ENCODE measurements around the gene GNAT2.

DNA sequence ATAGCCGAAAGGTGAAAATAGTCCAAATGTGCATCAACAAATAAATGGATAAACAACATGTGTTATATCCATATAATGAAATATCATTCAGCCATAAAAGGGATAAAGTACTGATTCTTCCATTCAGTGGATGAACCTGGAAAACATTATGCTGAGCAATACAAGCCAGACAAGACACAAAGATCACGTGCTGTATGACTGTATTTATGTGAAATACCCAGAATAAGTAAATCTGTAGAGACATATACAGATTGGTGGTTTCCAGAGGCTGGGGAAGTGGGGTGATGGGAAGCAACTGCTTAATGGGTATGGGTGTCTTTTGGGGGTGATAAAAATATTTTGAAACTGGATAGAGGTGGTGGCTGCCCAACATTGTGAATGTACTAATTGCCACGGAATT, 23.2 kb upstream of the GNAT2 start:
- no peak for TF ChIP-seq ZNF274 (IDR thresholded peaks at IDR 0.05; ENCODE audit: low read depth, low read length)
- no peak for TF ChIP-seq SUZ12 (IDR thresholded peaks at IDR 0.05; ENCODE audit: extremely low read depth, insufficient read depth, insufficient read length)
- TF ChIP-seq YY1 (IDR thresholded peaks at IDR 0.05; ENCODE audit: insufficient read depth, insufficient read length), result no peak

All from NT2/D1 (cell line).